Right renal cortex interstitium (tissue), 3 donors: Measurements from ENCODE around the gene MSMB. TPM values are rescaled to one million over a fixed set of nuclear protein-coding genes. Genes with fewer than 3 reads are reported as not detected.

Experiments
- polyA plus RNA-seq, 3 donors: library from polyadenylated mRNA; unstranded; fragments of 120-200 nt; gene quantifications; one replicate each; pipeline ENCODE4 v1.2.1, GENCODE V29; 2013; ENCODE audit not compliant: insufficient read length in 3 of 3

MSMB gene
- polyA plus RNA-seq, 3 donors = not detected

Other genes with a start within 250 kb of the MSMB start
- 10 to 100 TPM; 23.1 to 31.1 (median 25.4) TPM for gene AGAP4, start 198.8 kb downstream of the MSMB start, polyA plus RNA-seq
- gene TIMM23, start 73.8 kb downstream of the MSMB start, polyA plus RNA-seq = 10 to 100 TPM; 69.7 to 72.7 (median 70.2) TPM
- 100 to 1,000 TPM; 225 to 243 (median 235) TPM for gene NCOA4, start 15.6 kb downstream of the MSMB start, polyA plus RNA-seq
- gene ANTXRL, start 240.7 kb upstream of the MSMB start, polyA plus RNA-seq = not detected